COLO829 (cell line): ENCODE results near the gene MAPT.

Experiments
- DNase-seq: peaks from one replicate; pipeline ENCODE4 v3.0.0; 2012; ENCODE audit warnings: low spot score

Gene MAPT

DNA sequence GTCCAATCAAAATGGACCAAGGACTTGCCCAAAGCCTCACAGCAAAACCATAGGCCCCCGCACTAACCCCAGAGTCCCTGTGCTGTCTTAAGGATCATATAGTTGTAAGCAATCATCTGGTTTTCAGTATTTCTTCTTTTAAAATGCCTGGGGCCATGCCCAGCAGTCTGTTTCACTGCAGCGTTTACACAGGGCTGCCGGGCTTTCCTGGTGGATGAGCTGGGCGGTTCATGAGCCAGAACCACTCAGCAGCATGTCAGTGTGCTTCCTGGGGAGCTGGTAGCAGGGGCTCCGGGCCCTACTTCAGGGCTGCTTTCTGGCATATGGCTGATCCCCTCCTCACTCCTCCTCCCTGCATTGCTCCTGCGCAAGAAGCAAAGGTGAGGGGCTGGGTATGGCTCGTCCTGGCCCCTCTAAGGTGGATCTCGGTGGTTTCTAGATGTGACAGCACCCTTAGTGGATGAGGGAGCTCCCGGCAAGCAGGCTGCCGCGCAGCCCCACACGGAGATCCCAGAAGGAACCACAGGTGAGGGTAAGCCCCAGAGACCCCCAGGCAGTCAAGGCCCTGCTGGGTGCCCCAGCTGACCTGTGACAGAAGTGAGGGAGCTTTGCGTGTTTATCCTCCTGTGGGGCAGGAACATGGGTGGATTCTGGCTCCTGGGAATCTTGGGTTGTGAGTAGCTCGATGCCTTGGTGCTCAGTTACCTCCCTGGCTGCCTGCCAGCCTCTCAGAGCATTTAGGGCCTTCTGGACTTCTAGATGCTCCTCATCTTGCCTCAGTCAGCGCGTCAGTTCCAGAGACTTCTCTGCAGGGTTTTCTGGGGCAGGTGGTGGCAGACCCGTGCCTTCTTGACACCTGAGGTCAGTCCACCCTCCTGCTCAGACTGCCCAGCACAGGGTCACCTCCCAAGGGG, 79.8 kb downstream of the MAPT start:
- no peak for DNase-seq

DNA sequence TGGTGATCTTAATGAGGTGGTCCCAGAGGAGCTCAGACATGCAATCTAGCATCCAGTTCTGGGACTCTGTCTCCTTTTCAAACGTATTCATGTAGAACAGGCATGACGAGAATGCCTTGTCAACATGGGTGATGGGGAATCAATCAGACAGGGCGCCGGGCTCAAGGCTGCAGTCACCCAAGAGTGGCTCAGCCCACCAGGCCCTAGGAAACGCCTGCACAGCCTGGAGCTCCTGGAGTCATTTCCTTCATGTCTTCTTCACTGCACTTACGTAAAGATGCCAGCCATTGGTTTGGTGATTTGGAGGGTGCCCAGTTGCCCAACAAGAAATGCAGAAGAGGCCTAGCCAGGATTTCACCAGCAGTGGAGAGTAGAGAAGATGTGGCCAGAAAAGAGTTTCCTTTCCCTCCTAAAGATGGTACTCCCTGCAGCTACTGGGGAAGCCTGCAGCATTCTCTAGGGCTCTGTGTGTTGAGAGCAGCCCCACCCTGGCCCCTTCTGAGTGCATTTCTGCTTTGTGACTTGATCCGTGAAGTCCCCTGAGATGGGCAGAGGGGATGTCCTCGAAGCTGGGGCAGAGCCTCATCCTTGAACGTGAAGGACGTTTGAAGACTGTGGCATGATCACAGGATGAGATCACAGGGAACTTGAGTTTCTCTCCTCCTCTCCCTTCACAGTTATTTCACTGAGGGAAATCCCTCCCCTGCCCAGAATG, 80.7 kb downstream of the MAPT start:
- no peak for DNase-seq

- no peak for DNase-seq
These were observed 81.4 kb downstream of the MAPT start for GRCh38 chr17:45975640-45976295.

GRCh38 chr17:45976391-45976754, 82.0 kb downstream of the MAPT start:
- DNase-seq, result no peak

GRCh38 chr17:45976755-45977505, 82.6 kb downstream of the MAPT start:
- no peak for DNase-seq

- no peak for DNase-seq
These were observed 83.1 kb downstream of the MAPT start for GRCh38 chr17:45977506-45977824.

DNA sequence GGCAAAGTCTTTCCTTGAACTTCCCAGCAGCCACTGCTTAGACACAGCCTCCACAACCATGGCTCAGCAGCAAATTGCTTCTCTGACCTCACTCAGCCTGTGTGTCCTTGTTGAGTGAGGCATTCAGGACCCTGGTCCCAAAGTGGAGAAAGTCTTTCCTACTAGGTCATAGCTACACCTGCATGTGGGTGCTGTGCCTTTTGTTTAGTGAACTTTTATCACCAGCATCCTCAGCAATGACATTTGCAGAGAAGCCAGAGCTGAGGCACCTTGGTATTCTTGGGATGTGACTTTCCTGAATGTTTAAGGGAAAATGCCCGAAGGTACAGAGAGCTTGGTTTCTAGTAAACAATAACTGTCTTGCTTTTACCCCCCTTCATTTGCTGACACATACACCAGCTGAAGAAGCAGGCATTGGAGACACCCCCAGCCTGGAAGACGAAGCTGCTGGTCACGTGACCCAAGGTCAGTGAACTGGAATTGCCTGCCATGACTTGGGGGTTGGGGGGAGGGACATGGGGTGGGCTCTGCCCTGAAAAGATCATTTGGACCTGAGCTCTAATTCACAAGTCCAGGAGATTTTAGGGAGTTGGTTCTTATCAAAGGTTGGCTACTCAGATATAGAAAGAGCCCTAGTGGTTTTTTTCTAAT, 83.7 kb downstream of the MAPT start:
- no peak for DNase-seq

- DNase-seq, result no peak
These were observed 84.8 kb downstream of the MAPT start for GRCh38 chr17:45979137-45979536.

- no peak for DNase-seq
These were observed 86.5 kb downstream of the MAPT start for GRCh38 chr17:45980855-45981254.

DNA sequence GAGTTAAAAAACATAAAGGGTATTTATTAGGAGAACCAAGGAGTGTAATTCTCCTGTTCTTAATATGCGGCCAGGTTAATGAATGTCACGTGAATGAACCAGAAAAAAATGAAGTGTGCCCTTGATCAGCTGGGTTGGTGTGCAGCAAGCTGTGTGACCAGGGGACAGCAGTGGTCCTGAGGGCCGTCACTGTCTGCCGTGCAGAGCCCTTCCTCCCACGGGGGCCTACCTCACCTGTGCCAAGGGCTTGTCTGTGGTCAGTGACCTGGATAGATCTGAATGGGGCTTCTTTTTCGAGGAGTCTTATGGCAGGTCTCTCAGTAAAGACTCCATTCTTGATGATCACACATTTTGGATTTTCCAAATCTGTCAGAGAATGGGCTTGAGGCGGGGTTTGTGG, 87.0 kb downstream of the MAPT start:
- DNase-seq, result no peak

- no peak for DNase-seq
These were observed 88.6 kb downstream of the MAPT start for GRCh38 chr17:45982791-45983613.

DNA sequence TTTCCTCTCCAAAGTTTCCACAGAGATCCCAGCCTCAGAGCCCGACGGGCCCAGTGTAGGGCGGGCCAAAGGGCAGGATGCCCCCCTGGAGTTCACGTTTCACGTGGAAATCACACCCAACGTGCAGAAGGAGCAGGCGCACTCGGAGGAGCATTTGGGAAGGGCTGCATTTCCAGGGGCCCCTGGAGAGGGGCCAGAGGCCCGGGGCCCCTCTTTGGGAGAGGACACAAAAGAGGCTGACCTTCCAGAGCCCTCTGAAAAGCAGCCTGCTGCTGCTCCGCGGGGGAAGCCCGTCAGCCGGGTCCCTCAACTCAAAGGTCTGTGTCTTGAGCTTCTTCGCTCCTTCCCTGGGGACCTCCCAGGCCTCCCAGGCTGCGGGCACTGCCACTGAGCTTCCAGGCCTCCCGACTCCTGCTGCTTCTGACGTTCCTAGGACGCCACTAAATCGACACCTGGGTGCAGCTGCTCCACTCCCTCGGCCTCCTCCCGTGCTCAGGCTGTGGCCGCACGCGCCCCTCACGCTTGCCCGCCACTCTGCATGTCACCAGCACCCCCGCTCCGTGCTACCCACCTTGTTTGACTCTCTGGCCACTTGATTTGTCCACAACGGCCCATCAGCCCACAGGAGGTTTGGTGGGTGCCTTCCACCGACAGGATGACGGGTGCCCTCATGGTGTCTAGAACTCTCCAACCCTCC, 89.4 kb downstream of the MAPT start:
- DNase-seq, result no peak

- DNase-seq, result no peak
These were observed 90.0 kb downstream of the MAPT start for GRCh38 chr17:45984368-45984767.

GRCh38 chr17:45985447-45985846, 91.1 kb downstream of the MAPT start:
- DNase-seq, result no peak

DNA sequence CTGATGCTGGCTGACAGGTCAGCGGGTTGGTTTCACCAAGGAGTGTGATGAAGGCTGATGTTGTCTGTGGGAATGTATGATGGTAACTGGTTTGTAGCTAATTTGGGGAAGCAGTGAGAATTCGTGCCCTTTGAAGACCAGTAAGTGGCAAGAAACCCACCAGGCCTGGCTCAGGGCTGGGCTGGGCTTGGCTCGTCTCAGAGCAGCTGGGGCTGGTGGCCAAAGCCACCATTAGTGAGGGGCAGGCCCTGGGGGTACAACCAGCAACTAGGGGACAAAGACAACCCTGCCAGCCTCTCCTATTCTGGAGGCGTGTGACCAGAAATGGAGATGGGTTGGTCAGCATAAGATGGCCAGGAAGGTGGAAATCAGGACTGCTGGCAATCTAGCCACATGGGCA, 91.7 kb downstream of the MAPT start:
- DNase-seq, result no peak

- no peak for DNase-seq
These were observed 93.4 kb downstream of the MAPT start for GRCh38 chr17:45987706-45988105.

GRCh38 chr17:45989759-45990158, 95.4 kb downstream of the MAPT start:
- no peak for DNase-seq

GRCh38 chr17:45990886-45991285, 96.5 kb downstream of the MAPT start:
- no peak for DNase-seq

- no peak for DNase-seq
These were observed 97.0 kb downstream of the MAPT start for GRCh38 chr17:45991341-45991740.

GRCh38 chr17:45992175-45992574, 97.8 kb downstream of the MAPT start:
- DNase-seq, result no peak
